CD4-positive, alpha-beta T cell treated with Interferon alpha-2 for 1 hour (primary cell): ENCODE data around the gene ULK3.

Source experiments
- DNase-seq, 2 donors: peaks; one replicate each; pipeline ENCODE4 v3.0.0-alpha.2; 2020 to 2022

Gene ULK3

GRCh38 chr15:74839526-74840395 lies 3.2 kb downstream of the ULK3 start:
- no peak for DNase-seq

GRCh38 chr15:74838746-74839525 lies 4.0 kb downstream of the ULK3 start:
- no peak for DNase-seq

GRCh38 chr15:74838137-74838516 lies 4.8 kb downstream of the ULK3 start:
- DNase-seq: no peak

- no peak for DNase-seq
Measured at GRCh38 chr15:74837482-74838136, 5.3 kb downstream of the ULK3 start.

GRCh38 chr15:74836846-74837245 lies 6.1 kb downstream of the ULK3 start:
- DNase-seq: no peak

- DNase-seq: peak; percentile 24 to 51
Measured at GRCh38 chr15:74835312-74835823, 7.6 kb downstream of the ULK3 start.

GRCh38 chr15:74833376-74834107 lies 9.4 kb downstream of the ULK3 start:
- no peak for DNase-seq

GRCh38 chr15:74832826-74833225 lies 10.1 kb downstream of the ULK3 start:
- DNase-seq: no peak

- DNase-seq: no peak
Measured at GRCh38 chr15:74831813-74832495, 11.0 kb downstream of the ULK3 start.

GRCh38 chr15:74830868-74831267 lies 12.1 kb downstream of the ULK3 start:
- DNase-seq: no peak

- DNase-seq: no peak
Measured at GRCh38 chr15:74829991-74830390, 13.0 kb downstream of the ULK3 start.

GRCh38 chr15:74829486-74829885 lies 13.5 kb downstream of the ULK3 start:
- no peak for DNase-seq

- DNase-seq: no peak
Measured at GRCh38 chr15:74828835-74829234, 14.1 kb downstream of the ULK3 start.

- no peak for DNase-seq
Measured at GRCh38 chr15:74827614-74828013, 15.3 kb downstream of the ULK3 start.

- no peak for DNase-seq
Measured at GRCh38 chr15:74826921-74827320, 16.0 kb downstream of the ULK3 start.

- peak; percentile 20 to 59 for DNase-seq
Measured at GRCh38 chr15:74826364-74826819, 16.6 kb downstream of the ULK3 start, which contains the start of gene CPLX3. Gene CPLX3, plus strand, starts transcription at chr15:74826627. Its CDS starts 77 bp downstream, at chr15:74826704.

GRCh38 chr15:74825866-74826265 lies 17.1 kb downstream of the ULK3 start:
- no peak for DNase-seq

- DNase-seq: no peak
Measured at GRCh38 chr15:74824976-74825375, 18.0 kb downstream of the ULK3 start.

GRCh38 chr15:74823324-74823723 lies 19.6 kb downstream of the ULK3 start:
- DNase-seq: no peak

- DNase-seq: no peak
Measured at GRCh38 chr15:74822233-74822632, 20.7 kb downstream of the ULK3 start.

- DNase-seq: no peak
Measured at GRCh38 chr15:74821790-74822158, 21.2 kb downstream of the ULK3 start.
